Suprapubic skin (tissue), 4 donors: ENCODE data around the gene LPGAT1.

Experiments
- POLR2A ChIP-seq, 2 donors: fragments of 450-650 bp; IDR thresholded peaks; one replicate each; pipeline ENCODE4 v1.6.1; 2017; ENCODE audit warnings: antibody characterized with exemption in 2 of 2, mild to moderate bottlenecking in 2 of 2, moderate library complexity in 2 of 2
- POLR2AphosphoS5 ChIP-seq, 3 donors: sonication (generic); formaldehyde crosslinking; IDR thresholded peaks; one replicate each; pipeline ENCODE4 v1.6.1; 2017; ENCODE audit warnings: antibody characterized with exemption in 3 of 3
- TF ChIP-seq, protein P1 (sequence below), 2 donors: fragments of 200-600 bp in 1 of 2; fragments of 450-650 bp in 1 of 2; sonication (generic) in 1 of 2; IDR thresholded peaks; one replicate each; pipeline ENCODE4 v1.5.1; 2016 to 2019; ENCODE audit warnings: antibody characterized with exemption in 2 of 2, mild to moderate bottlenecking in 1 of 2, moderate library complexity in 1 of 2

DNA sequence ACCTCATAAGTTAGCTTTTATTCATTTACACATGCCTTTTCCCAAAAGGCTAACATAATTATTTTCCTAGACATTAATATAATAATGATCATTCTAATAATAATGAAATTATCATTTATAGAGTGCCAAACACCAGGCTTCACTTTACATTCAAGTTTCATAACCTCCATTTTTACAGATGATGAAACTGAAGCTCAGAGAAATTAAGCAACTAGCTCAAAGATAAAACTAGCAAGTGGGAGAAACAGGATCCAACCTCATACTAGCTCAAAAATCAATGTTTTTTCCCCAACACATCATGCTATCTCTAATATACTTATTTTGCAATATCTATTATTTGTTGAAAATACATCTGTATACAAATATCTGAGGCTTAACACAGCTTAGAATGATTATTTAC lies 14.0 kb downstream of the LPGAT1 start:
- TF ChIP-seq, protein P1, sequence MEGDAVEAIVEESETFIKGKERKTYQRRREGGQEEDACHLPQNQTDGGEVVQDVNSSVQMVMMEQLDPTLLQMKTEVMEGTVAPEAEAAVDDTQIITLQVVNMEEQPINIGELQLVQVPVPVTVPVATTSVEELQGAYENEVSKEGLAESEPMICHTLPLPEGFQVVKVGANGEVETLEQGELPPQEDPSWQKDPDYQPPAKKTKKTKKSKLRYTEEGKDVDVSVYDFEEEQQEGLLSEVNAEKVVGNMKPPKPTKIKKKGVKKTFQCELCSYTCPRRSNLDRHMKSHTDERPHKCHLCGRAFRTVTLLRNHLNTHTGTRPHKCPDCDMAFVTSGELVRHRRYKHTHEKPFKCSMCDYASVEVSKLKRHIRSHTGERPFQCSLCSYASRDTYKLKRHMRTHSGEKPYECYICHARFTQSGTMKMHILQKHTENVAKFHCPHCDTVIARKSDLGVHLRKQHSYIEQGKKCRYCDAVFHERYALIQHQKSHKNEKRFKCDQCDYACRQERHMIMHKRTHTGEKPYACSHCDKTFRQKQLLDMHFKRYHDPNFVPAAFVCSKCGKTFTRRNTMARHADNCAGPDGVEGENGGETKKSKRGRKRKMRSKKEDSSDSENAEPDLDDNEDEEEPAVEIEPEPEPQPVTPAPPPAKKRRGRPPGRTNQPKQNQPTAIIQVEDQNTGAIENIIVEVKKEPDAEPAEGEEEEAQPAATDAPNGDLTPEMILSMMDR (IDR thresholded peaks at IDR 0.05): no peak
- TF ChIP-seq POLR2AphosphoS5 (IDR thresholded peaks at IDR 0.05): no peak
- TF ChIP-seq POLR2A (IDR thresholded peaks at IDR 0.05): no peak
